ENCODE data around the gene MTRFR.

- TF ChIP-seq MAX (CRISPR knock-in tag; IDR thresholded peaks at IDR 0.05) (no peak), TEAD1 (CRISPR knock-in tag; IDR thresholded peaks at IDR 0.05) (no peak), ZNF232 (CRISPR knock-in tag; IDR thresholded peaks at IDR 0.05) (no peak), CTCF (IDR thresholded peaks at IDR 0.05) (no peak), TEAD4 (CRISPR knock-in tag; IDR thresholded peaks at IDR 0.05) (no peak), ATF2 (CRISPR knock-in tag; IDR thresholded peaks at IDR 0.05; ENCODE audit: borderline replicate concordance, low read depth) (no peak), CREB1 (CRISPR knock-in tag; IDR thresholded peaks at IDR 0.05) (no peak), JUN (CRISPR knock-in tag; IDR thresholded peaks at IDR 0.05) (no peak), PREB (CRISPR knock-in tag; IDR thresholded peaks at IDR 0.05; ENCODE audit: borderline replicate concordance) (no peak), KAT7 (CRISPR knock-in tag; IDR thresholded peaks at IDR 0.05; ENCODE audit: borderline replicate concordance) (no peak)
- TF ChIP-seq, protein P1, sequence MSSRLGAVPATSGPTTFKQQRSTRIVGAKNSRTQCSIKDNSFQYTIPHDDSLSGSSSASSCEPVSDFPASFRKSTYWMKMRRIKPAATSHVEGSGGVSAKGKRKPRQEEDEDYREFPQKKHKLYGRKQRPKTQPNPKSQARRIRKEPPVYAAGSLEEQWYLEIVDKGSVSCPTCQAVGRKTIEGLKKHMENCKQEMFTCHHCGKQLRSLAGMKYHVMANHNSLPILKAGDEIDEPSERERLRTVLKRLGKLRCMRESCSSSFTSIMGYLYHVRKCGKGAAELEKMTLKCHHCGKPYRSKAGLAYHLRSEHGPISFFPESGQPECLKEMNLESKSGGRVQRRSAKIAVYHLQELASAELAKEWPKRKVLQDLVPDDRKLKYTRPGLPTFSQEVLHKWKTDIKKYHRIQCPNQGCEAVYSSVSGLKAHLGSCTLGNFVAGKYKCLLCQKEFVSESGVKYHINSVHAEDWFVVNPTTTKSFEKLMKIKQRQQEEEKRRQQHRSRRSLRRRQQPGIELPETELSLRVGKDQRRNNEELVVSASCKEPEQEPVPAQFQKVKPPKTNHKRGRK (CRISPR knock-in tag; IDR thresholded peaks at IDR 0.05; ENCODE audit: borderline replicate concordance): no peak
Observed at GRCh38 chr12:123269896-123270213, 36.6 kb downstream of the MTRFR start.

All from WTC11 (cell line).